Measurements from ENCODE around the gene S1PR1. TPM values are rescaled to one million over a fixed set of nuclear protein-coding genes. Genes with fewer than 3 reads are reported as not detected.

Gene S1PR1
- polyA plus RNA-seq, 1 donor: 15.6 TPM

- no peak for DNase-seq
These were observed 43.3 kb downstream of the S1PR1 start for GRCh38 chr1:101280049-101280592.

GRCh38 chr1:101280942-101281654 lies 44.3 kb downstream of the S1PR1 start:
- no peak for DNase-seq

GRCh38 chr1:101281751-101282150 lies 44.9 kb downstream of the S1PR1 start:
- DNase-seq: no peak

GRCh38 chr1:101282314-101283038 lies 45.7 kb downstream of the S1PR1 start:
- no peak for DNase-seq

GRCh38 chr1:101283443-101283842 lies 46.6 kb downstream of the S1PR1 start:
- no peak for DNase-seq

DNA sequence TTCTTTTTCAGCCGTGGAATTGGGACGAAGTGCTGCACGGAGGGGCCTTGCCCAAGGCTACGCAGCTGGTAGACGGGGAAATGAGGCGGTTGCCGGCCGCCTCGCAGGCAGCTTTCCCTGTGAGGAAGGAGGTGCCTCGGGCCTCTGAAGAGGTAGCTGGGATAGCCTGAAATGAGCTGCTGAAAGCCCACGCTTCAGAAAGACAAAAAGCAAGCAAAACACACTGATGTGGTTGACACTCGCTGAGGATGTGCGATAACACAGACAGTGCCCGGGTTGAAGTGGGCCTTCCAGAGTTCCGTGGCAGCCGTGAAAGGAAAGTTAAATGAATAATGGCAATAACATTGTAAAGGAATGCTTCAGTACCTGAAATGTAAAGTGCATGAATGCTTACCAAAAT lies 47.2 kb downstream of the S1PR1 start:
- no peak for DNase-seq

- no peak for DNase-seq
These were observed 47.9 kb downstream of the S1PR1 start for GRCh38 chr1:101284622-101285218.

- no peak for DNase-seq
These were observed 49.2 kb downstream of the S1PR1 start for GRCh38 chr1:101285922-101286570.

- DNase-seq: peak; percentile 79
These were observed 51.7 kb downstream of the S1PR1 start for GRCh38 chr1:101288491-101288944.

DNA sequence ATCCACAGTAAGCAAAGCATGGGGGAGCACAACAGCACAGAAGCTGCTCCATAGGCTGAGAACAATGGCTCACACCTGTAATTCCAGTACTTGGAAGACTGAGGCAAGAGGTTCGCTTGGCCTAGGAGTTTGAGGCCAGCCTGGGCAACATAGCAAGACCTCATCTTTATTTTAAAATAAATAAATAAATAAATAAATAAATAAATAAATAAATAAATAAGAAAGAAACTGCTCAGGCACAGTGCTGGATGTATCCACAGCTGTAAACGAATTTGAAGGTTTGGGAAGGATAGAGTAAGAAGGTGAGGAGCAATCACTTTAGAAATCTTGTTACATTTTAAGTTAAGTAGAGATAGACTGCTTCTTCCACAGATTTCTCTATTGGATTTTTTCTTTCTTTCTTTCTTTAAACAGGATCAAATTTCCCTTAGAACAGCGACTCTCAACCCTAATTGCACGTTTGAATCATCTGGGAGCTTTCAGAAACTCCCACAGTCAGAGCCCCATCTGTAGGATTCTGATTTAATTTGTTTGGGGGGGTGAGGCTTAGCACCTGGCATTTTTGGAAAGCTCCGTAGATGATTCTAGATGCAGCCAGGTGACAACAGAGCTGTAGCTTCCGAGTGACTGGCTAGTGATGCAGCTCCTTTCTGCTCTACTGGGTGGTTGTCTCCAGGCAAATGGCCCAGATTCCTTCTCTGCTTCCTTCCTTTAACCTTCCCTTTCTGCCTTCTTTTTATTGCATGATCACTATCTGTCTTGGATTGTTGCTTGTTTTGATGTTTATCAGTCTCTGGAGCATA lies 53.5 kb downstream of the S1PR1 start:
- DNase-seq: no peak

Other genes starting within 250 kb of the S1PR1 start
- gene DPH5, start 211.2 kb upstream of the S1PR1 start, polyA plus RNA-seq (ENCODE audit: insufficient read length): 62.0 TPM